HG02852 (cell line): Measurements from ENCODE around the gene C4B.
"Not testable (repeated sequence)": the region's sequence is repeated elsewhere in the genome, so short reads cannot be mapped to it uniquely, and the experiment has no call there.

Experiments used
- ATAC-seq: cut with Tn5 transposase; IDR thresholded peaks from one replicate; pipeline ENCODE4 v1.9.1; 2021; ENCODE audit warnings: mild to moderate bottlenecking, moderate library complexity; ENCODE audit not compliant: unreplicated experiment

The C4B gene

GRCh38 chr6:32049736-32050135 is 35.1 kb downstream of the C4B start:
- ATAC-seq, result not testable (repeated sequence)

- no peak for ATAC-seq
Observed at GRCh38 chr6:32050562-32050961, 36.0 kb downstream of the C4B start.

- not testable (repeated sequence) for ATAC-seq
Observed at GRCh38 chr6:32052626-32053025, 38.0 kb downstream of the C4B start.

- not testable (repeated sequence) for ATAC-seq
Observed at GRCh38 chr6:32053314-32053713, 38.7 kb downstream of the C4B start.

- not testable (repeated sequence) for ATAC-seq
Observed at GRCh38 chr6:32055756-32056155, 41.2 kb downstream of the C4B start.

- no peak for ATAC-seq
Observed at GRCh38 chr6:32056254-32056653, 41.7 kb downstream of the C4B start.

- ATAC-seq, result no peak
Observed at GRCh38 chr6:32057966-32058365, 43.4 kb downstream of the C4B start.

GRCh38 chr6:32058511-32058963 is 43.9 kb downstream of the C4B start:
- ATAC-seq, result no peak

GRCh38 chr6:32060966-32061655 is 46.5 kb downstream of the C4B start:
- no peak for ATAC-seq

- no peak for ATAC-seq
Observed at GRCh38 chr6:32064706-32065105, 50.1 kb downstream of the C4B start.

- not testable (repeated sequence) for ATAC-seq
Observed at GRCh38 chr6:32067521-32067920, 52.9 kb downstream of the C4B start.

GRCh38 chr6:32068315-32068714 is 53.7 kb downstream of the C4B start:
- ATAC-seq, result not testable (repeated sequence)

GRCh38 chr6:32068867-32069266 is 54.3 kb downstream of the C4B start:
- no peak for ATAC-seq

- no peak for ATAC-seq
Observed at GRCh38 chr6:32069460-32069859, 54.9 kb downstream of the C4B start.

- no peak for ATAC-seq
Observed at GRCh38 chr6:32069878-32070515, 55.4 kb downstream of the C4B start.

- no peak for ATAC-seq
Observed at GRCh38 chr6:32070814-32071543, 56.4 kb downstream of the C4B start.

GRCh38 chr6:32073101-32073500 is 58.5 kb downstream of the C4B start:
- ATAC-seq, result no peak

- ATAC-seq, result no peak
Observed at GRCh38 chr6:32073613-32074012, 59.0 kb downstream of the C4B start.

GRCh38 chr6:32074996-32075532 is 60.5 kb downstream of the C4B start:
- no peak for ATAC-seq

- ATAC-seq, result no peak
Observed at GRCh38 chr6:32075781-32076180, 61.2 kb downstream of the C4B start.

- ATAC-seq, result no peak
Observed at GRCh38 chr6:32076321-32076809, 61.8 kb downstream of the C4B start.
